Fibroblast of skin of back (primary cell): ENCODE results near the gene VDR.
"Not testable (repeated sequence)": the region's sequence is repeated elsewhere in the genome, so short reads cannot be mapped to it uniquely, and the experiment has no call there.

Experiments used
- DNase-seq: peaks from one replicate; pipeline ENCODE4 v3.0.0-alpha.2; 2013

Gene VDR

DNA sequence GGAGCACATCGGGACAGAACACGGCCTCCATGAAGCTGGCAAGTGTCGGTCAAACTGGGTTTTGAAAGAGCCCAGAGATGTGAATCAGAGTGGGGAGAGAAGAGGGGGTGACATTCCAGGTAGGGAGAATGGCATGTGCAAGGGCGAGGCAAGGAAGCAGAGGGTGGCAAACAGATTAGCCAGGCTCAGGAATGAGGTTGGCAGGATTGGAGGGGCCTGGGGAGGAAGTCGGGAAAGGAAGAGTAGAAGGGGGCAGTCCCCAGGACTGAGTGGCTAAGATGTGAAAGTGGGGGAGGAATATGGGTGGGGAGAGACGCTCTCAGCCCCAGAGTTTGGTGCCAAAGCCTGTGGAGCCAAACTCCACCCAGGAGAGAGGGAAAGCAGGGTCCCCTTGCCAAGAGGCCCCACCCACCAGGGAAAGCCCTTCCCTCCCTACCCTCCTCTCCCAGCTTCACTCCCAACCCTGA is 79.6 kb downstream of the VDR start:
- no peak for DNase-seq

DNA sequence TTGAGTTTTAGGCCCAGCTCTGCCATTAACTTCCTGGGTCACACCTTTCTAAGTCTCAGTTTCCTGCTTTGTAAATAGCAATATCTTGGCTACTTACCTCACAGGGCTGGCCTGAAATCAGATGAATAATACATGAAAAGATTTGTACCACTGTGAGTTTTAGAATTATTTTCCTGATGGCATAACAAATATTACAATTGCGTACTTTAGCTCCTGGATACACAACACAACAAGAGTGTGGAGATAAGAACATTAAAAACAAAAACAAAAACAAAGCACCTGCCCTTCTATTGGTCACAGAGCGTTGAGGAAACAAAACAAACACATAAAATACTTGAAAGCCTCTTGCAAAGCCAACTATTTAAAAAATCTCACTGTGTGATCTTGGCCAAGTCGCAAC is 80.2 kb downstream of the VDR start:
- DNase-seq = no peak

- DNase-seq = no peak
Measured at GRCh38 chr12:47824198-47824597, 80.6 kb downstream of the VDR start.

GRCh38 chr12:47823422-47824086 is 81.2 kb downstream of the VDR start:
- DNase-seq = no peak

GRCh38 chr12:47822863-47823262 is 81.9 kb downstream of the VDR start:
- DNase-seq = no peak

GRCh38 chr12:47822401-47822800 is 82.4 kb downstream of the VDR start:
- DNase-seq = no peak

DNA sequence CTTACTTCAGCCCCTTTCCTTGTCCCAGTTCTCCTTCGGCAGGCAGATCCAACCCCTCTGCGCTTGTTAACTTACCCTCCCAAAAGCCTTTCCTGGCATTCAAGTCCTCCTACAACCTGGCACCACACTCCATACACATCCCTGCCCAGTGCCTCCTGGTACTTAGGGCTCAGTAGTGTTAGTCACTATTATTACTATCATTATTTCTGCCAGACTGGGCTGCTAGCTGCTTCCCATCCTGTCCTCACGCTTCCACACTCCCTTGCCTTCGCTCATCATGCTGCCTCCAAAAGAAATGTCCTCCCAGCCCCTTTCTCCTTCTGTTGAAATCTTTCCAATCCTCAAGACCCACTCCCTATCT is 83.5 kb downstream of the VDR start:
- DNase-seq = no peak

DNA sequence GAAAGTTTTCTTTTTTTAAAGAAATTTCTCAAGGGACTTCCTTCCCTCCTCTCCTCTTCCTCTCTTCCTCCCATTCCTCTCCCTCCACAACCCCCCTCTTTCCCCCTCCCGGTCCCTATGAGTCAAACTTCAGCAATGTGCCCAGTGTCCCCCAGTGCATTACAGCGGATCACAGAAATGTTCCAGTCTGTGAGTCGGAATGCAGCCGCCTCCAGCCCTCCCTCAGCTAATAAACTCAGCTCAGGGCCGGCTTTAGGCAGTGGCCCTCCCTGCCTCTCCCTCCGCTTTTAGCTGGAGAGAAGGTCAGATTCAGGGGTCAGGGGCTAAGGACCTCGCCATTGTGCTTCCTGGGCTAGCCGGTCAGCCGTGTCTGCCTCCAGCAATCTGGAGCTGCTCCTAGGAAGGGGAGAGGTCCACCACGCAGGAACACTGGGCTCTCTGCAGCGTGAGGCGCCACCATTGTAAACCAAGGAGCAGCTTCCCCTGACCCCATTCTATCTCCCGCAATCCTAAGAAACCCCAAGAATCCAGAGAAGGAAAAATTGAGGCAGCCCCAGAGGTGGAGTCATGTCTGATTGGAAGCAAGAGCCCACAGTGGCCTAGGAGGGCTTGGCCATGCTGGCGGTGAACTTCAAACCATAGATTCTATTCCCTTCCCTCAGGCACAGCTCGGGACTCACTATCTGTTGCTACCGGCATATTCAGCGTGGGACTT is 84.0 kb downstream of the VDR start:
- peak; percentile 99 for DNase-seq

- DNase-seq = peak; percentile 92
Measured at GRCh38 chr12:47819896-47820630, 84.7 kb downstream of the VDR start, which contains the start of gene HDAC7. TSS of gene HDAC7 (minus strand) at chr12:47819903. CDS start at chr12:47819785, 118 bp downstream.

GRCh38 chr12:47819138-47819895 is 85.5 kb downstream of the VDR start:
- no peak for DNase-seq

DNA sequence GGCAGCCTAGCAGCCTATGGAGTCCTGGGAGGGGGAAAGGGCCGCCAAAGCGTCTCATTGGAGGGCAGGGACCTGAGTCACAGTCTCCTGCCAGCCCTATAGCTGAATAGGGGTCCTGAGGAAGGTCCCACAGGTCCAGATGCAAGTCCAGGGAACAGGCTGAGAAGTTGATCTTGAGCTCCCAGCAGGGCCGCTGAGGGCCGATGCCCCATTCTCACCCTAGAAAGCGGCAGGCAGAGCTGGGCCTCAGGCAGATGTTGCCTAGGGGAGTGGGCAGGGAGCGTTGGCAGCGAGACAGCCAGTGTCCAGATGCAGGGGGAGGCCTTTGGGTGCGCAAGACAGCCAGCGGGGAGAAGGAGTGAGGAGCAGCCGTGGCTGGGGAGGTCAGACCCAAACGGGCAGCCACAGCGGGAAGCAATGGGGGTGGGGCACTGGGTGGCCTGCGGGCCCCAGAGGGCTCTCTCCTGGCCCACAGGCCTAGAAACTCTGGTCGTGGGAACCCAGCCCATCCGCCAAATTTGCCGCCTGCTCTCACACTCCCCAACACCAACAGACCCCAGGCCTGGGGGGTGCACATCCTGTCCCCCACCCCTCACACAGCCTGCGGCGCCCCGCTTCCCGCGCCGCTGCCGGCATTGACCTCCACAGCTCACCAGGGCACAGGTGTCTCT is 86.2 kb downstream of the VDR start:
- peak; percentile 55 for DNase-seq

- DNase-seq = no peak
Measured at GRCh38 chr12:47818007-47818376, 86.8 kb downstream of the VDR start.

- no peak for DNase-seq
Measured at GRCh38 chr12:47817272-47818006, 87.4 kb downstream of the VDR start.

- DNase-seq = no peak
Measured at GRCh38 chr12:47816403-47817271, 88.2 kb downstream of the VDR start.

- not testable (repeated sequence) for DNase-seq
Measured at GRCh38 chr12:47815447-47815846, 89.3 kb downstream of the VDR start.

GRCh38 chr12:47814539-47815170 is 90.1 kb downstream of the VDR start:
- DNase-seq = no peak

GRCh38 chr12:47813511-47814196 is 91.1 kb downstream of the VDR start:
- peak; percentile 57 for DNase-seq

DNA sequence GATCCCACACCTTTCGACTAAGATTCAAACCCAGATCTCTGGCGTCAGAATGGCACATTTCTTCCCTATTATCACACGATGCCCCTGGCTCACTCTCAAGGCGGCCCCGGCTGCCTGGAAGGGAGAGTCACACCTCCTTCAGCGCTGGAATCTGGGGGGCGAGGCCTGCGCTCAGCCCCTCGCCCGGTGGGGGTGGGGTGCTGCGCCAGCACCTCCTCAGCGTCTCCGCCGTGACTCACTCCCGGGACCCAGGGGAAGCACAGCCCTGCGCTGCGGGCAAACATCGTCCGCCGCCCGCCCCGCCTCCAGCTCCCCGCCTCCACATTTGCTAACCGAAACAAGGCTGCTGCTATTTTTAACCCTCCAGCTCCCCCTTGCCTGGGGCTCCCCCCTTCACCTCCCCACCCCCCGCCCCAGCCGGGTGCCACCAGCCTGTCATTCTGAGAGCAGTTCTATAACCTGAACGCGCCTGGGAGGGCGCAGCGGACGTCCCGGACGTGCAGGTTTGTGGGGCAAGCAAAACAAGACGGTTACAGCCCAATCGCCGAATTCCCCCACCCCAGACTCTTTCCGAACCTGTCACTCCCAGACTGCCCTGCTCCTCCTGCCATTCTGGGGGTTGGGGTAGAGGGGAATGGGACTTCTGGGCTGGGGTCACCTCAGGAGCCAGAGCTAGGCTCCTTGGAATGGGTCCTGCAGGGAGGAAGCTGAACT is 91.8 kb downstream of the VDR start:
- DNase-seq = peak; percentile 97
